ENCODE measurements around the gene VSIG10. TPM values are rescaled to one million over a fixed set of nuclear protein-coding genes. Genes with fewer than 3 reads are reported as not detected.

The VSIG10 gene
- total and polyA plus RNA-seq, 2 of the 13 experiments (the other 11 are each of a cell fraction or from before 2014, with no cell fraction given), result 25.6 to 42.5 TPM

GRCh38 chr12:118101051-118101450, 2.8 kb downstream of the VSIG10 start:
- Histone ChIP-seq H4K20me1 (ENCODE audit: insufficient read depth, low read length) (no peaks in the 10 kb centered on the region), H2AFZ (ENCODE audit: low read length) (no peak overlapping the region), H3K27me3 (ENCODE audit: control insufficient read depth in 1 of 2, insufficient read depth in 2 of 2, low read length in 2 of 2) (no peaks in the 10 kb centered on the region), H3K4me2 (ENCODE audit: low read depth, low read length) (no peak overlapping the region), H3K36me3 (replicated peaks in 1 of 2; ENCODE audit: control insufficient read depth in 1 of 2, insufficient read depth in 2 of 2, low read length in 2 of 2) (no peaks in the 10 kb centered on the region; a peak in 1 of 5 replicates), H3K4me1 (ENCODE audit: insufficient read depth, low read length) (peaks cover 33% of the 10 kb centered on the region), H3K79me2 (ENCODE audit: insufficient read depth, low read length) (no peaks in the 10 kb centered on the region), H3K4me3 (replicated peaks in 1 of 3; ENCODE audit: insufficient read depth in 1 of 3, low read depth in 2 of 3, low read length in 3 of 3) (no peak overlapping the region), H3K9me3 (ENCODE audit: low read length) (no peaks in the 10 kb centered on the region), H3K9ac (ENCODE audit: insufficient read depth, low read depth, low read length) (no peak overlapping the region), H3K27ac (ENCODE audit: extremely low read length, insufficient read depth, low read length) (no peak overlapping the region)
- no peak for DNase-seq (ENCODE audit: low spot score)
- TF ChIP-seq MAFF (IDR thresholded peaks at IDR 0.05; ENCODE audit: low read depth, low read length), result peak; percentile 62
- TF ChIP-seq PCBP1 (IDR thresholded peaks at IDR 0.05; ENCODE audit: borderline replicate concordance, low read depth, low read length), result no peak
- TF ChIP-seq TBL1XR1 (IDR thresholded peaks at IDR 0.05; ENCODE audit: borderline replicate concordance, low read length, partially characterized antibody), result no peak
- TF ChIP-seq MAFK (conservative IDR thresholded peaks at IDR 0.05 in 1 of 2, IDR thresholded peaks at IDR 0.05 in 1 of 2; ENCODE audit: low read length in 2 of 2), result peak; percentile 68
- BruUV-seq (replicated peaks), result no TSS peak
- 95% methylated on average over 3 of the region's 3 CpGs for WGBS (ENCODE audit: low lambda C conversion rate)
- in situ Hi-C loops (cut with HindIII; ENCODE audit: extremely low pct_ligation_motif_present, low pct_unique_long_range_greater_than_20kb) (no loop called here), intact Hi-C loops (cut with micrococcal nuclease; ENCODE audit: unreplicated experiment) (loop anchor here (5.0 kb wide), 1 partner anchor 224 kb away; no protein-coding TSS in a partner anchor)
- no peak for ATAC-seq
- ChIA-PET CTCF (ENCODE audit: low intra/inter-chr PET ratio, low total read pairs) (no interaction called here), POLR2A (no interaction called here)
- no peak for FAIRE-seq

DNA sequence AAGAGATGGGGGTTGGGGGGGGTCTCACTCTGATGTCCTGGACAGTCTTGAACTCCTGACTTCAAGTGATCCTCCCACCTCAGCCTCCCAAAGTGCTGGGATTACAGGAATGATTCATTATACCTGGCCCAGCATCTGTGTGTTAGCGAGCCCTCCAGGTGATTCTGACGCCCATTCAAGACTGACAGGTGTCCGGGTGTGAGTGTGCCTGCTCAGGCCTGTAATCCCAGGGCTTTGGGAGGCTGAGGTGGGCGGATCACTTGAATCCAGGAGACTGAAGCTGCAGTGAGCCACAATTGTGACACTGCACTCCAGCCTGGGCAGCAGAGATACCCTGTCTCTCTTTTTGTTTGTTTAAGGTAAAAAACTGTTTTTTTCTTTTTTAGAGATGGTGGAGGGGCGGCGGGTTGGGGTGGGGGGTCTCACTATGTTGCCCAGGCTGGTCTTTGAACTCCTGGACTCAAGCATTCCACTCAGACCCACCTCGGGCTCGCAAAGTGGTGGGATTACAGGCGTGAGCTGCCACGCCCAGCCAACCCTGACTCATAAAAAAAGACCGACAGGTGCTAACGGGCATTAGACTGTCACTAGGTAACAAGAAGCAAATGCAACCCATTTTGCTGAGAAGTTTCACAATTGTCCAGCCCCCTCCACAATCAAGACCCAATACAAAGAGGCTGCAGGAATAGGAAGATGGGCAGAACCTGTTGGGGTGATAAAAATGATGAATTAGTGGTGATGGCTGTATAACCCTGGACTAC, 4.7 kb downstream of the VSIG10 start:
- ATAC-seq (no peak), DNase-seq (ENCODE audit: low spot score) (no peak), FAIRE-seq (no peak)
- Histone ChIP-seq H3K4me3 (replicated peaks in 1 of 3; ENCODE audit: insufficient read depth in 1 of 3, low read depth in 2 of 3, low read length in 3 of 3) (no peak overlapping the region), H3K9me3 (ENCODE audit: low read length) (no peaks in the 10 kb centered on the region), H3K4me2 (ENCODE audit: low read depth, low read length) (no peak overlapping the region), H3K4me1 (ENCODE audit: insufficient read depth, low read length) (peaks cover 25% of the 10 kb centered on the region), H3K27me3 (ENCODE audit: control insufficient read depth in 1 of 2, insufficient read depth in 2 of 2, low read length in 2 of 2) (no peaks in the 10 kb centered on the region), H2AFZ (ENCODE audit: low read length) (no peak overlapping the region), H3K79me2 (ENCODE audit: insufficient read depth, low read length) (no peaks in the 10 kb centered on the region), H4K20me1 (ENCODE audit: insufficient read depth, low read length) (no peaks in the 10 kb centered on the region), H3K9ac (ENCODE audit: insufficient read depth, low read depth, low read length) (no peak overlapping the region), H3K27ac (ENCODE audit: extremely low read length, insufficient read depth, low read length) (no peak overlapping the region), H3K36me3 (replicated peaks in 1 of 2; ENCODE audit: control insufficient read depth in 1 of 2, insufficient read depth in 2 of 2, low read length in 2 of 2) (no peaks in the 10 kb centered on the region; a peak in 2 of 5 replicates)
- ChIA-PET CTCF (ENCODE audit: low intra/inter-chr PET ratio, low total read pairs) (no interaction called here), POLR2A (no interaction called here)
- in situ Hi-C loops (cut with HindIII; ENCODE audit: extremely low pct_ligation_motif_present, low pct_unique_long_range_greater_than_20kb) (no loop called here), intact Hi-C loops (cut with micrococcal nuclease; ENCODE audit: unreplicated experiment) (no loop called here)
- TF ChIP-seq ZNF839 (CRISPR knock-in tag; IDR thresholded peaks at IDR 0.05; ENCODE audit: borderline replicate concordance) (no peak), DNMT1 (CRISPR knock-in tag; IDR thresholded peaks at IDR 0.05) (no peak)
- BruUV-seq (replicated peaks), result no TSS peak
- 94% methylated on average over 12 of the region's 12 CpGs for WGBS (ENCODE audit: low lambda C conversion rate)
